Tibial artery (tissue), 4 donors: ENCODE data around the gene TAGLN3.

Experiments used
- DNase-seq, 2 donors: peaks; one replicate each; pipeline ENCODE4 v3.0.0-alpha.2; 2019
- H3K27ac ChIP-seq, 2 donors: fragments of 200-600 bp; sonication (generic) in 1 of 2; 1 replicate in 1 of 2; 2 replicates in 1 of 2; pipeline ENCODE4 v1.5.1; 2018 to 2019; ENCODE audit warnings: mild to moderate bottlenecking in 1 of 2
- H3K27me3 ChIP-seq, 2 donors: fragments of 200-600 bp; sonication (generic) in 1 of 2; one replicate each; pipeline versions ENCODE4 v1.5.1 to v1.6.0; 2016 to 2019
- H3K36me3 ChIP-seq, 3 donors: fragments of 200-600 bp; sonication (generic) in 2 of 3; one replicate each; pipeline ENCODE4 v1.5.1; 2016 to 2019; ENCODE audit warnings: mild to moderate bottlenecking in 2 of 3
- H3K4me1 ChIP-seq, 4 donors: fragments of 200-600 bp; sonication (generic) in 2 of 4; 1 replicate in 3 of 4; 2 replicates in 1 of 4; pipeline ENCODE4 v1.5.1; 2016 to 2019
- H3K4me3 ChIP-seq, 2 donors: fragments of 200-600 bp; sonication (generic) in 1 of 2; 1 replicate in 1 of 2; 2 replicates in 1 of 2; pipeline ENCODE4 v1.5.1; 2018 to 2019; ENCODE audit warnings: mild to moderate bottlenecking in 2 of 2
- H3K9me3 ChIP-seq, 3 donors: fragments of 200-600 bp; sonication (generic) in 1 of 3; one replicate each; pipeline ENCODE4 v1.5.1; 2016 to 2019
- intact Hi-C: fragments of 100-400 bp; cut with DNase I; formaldehyde crosslinking; loops from one replicate; pipeline ENCODE4 v1.15.0; 2023; ENCODE audit warnings: low total_unique reads
- TF ChIP-seq, protein P1 (sequence below), 2 experiments: fragments of 200-600 bp in 1 of 2; fragments of 450-650 bp in 1 of 2; IDR thresholded peaks; one replicate each; pipeline ENCODE4 v1.5.1; 2017 to 2019; ENCODE audit warnings: antibody characterized with exemption in 2 of 2, mild to moderate bottlenecking in 1 of 2, moderate library complexity in 1 of 2

TAGLN3 gene

DNA sequence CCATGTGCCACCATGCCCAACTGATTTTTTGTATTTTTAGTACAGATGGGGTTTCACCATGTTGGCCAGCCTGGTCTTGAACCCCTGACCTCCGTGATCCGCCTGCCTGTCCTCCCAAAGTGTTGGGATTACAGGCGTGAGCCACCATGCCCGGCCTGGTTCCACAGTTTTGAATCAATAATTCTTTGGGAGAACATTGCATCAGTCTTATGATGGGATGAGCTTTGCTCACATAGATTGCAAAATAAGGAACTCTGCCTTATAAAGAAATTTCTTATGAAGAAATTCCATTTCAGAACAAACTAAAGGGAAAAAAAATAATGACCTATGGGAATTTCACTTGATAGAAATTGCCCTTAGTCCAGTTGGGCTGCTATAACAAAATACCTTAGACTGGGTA, 20.0 kb downstream of the TAGLN3 start:
- intact Hi-C loops: no loop called here
- H3K27me3 ChIP-seq: no peaks in the 10 kb centered on the region
- DNase-seq: no peak
- H3K27ac ChIP-seq: no peak overlapping the region
- no peaks in the 10 kb centered on the region for H3K9me3 ChIP-seq
- H3K4me3 ChIP-seq: no peak overlapping the region
- TF ChIP-seq, protein P1, sequence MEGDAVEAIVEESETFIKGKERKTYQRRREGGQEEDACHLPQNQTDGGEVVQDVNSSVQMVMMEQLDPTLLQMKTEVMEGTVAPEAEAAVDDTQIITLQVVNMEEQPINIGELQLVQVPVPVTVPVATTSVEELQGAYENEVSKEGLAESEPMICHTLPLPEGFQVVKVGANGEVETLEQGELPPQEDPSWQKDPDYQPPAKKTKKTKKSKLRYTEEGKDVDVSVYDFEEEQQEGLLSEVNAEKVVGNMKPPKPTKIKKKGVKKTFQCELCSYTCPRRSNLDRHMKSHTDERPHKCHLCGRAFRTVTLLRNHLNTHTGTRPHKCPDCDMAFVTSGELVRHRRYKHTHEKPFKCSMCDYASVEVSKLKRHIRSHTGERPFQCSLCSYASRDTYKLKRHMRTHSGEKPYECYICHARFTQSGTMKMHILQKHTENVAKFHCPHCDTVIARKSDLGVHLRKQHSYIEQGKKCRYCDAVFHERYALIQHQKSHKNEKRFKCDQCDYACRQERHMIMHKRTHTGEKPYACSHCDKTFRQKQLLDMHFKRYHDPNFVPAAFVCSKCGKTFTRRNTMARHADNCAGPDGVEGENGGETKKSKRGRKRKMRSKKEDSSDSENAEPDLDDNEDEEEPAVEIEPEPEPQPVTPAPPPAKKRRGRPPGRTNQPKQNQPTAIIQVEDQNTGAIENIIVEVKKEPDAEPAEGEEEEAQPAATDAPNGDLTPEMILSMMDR (IDR thresholded peaks at IDR 0.05): no peak
- no peaks in the 10 kb centered on the region for H3K36me3 ChIP-seq
- no peaks in the 10 kb centered on the region for H3K4me1 ChIP-seq

DNA sequence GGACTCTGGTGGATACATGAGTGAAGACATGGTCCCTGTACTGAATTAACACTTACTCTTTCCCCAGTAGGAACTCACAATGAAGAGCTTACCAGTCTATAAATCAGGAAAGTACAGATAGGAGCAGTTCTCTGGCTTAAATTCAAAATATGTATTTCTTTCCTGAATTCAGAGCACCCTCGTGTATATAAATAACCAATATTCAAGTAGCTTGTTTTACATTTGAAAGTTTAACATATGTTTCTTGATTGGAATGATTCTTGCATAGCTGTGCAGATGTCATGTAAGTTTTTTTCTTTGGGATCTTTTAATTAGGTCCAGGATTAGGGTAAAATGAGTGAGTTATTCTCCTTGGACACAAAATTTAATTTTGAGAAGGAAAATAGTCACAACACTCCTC, 21.0 kb downstream of the TAGLN3 start:
- Histone ChIP-seq H3K9me3 (no peaks in the 10 kb centered on the region), H3K4me1 (no peaks in the 10 kb centered on the region), H3K27ac (no peak overlapping the region), H3K36me3 (no peaks in the 10 kb centered on the region), H3K4me3 (no peak overlapping the region), H3K27me3 (no peaks in the 10 kb centered on the region)
- no peak for DNase-seq
- TF ChIP-seq, protein P1 (IDR thresholded peaks at IDR 0.05): no peak
- intact Hi-C loops: no loop called here

DNA sequence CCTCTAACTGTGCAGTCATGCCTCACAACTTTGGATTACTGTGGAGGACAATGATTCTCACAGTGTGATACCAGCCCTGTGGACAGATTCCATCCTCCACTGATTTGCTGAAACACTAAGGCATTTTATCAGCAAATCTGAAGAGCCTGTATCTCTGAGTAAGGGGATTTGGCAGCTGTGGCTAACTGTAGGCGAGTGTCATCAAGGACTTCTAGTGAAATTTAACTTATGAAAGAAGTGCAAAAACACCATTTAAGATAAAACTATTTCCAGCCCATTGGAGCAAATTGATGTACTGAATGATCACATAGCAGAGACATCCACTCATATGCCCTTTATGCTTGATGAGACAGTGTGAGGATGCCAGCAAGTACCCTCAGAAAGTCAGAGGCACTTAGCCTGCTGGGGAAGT, 22.0 kb downstream of the TAGLN3 start:
- no peak overlapping the region for H3K27ac ChIP-seq
- no peaks in the 10 kb centered on the region for H3K9me3 ChIP-seq
- H3K4me3 ChIP-seq: no peak overlapping the region
- no peak for DNase-seq
- TF ChIP-seq, protein P1 (IDR thresholded peaks at IDR 0.05): no peak
- intact Hi-C loops: no loop called here
- H3K4me1 ChIP-seq: no peaks in the 10 kb centered on the region
- no peaks in the 10 kb centered on the region for H3K27me3 ChIP-seq
- H3K36me3 ChIP-seq: no peaks in the 10 kb centered on the region

DNA sequence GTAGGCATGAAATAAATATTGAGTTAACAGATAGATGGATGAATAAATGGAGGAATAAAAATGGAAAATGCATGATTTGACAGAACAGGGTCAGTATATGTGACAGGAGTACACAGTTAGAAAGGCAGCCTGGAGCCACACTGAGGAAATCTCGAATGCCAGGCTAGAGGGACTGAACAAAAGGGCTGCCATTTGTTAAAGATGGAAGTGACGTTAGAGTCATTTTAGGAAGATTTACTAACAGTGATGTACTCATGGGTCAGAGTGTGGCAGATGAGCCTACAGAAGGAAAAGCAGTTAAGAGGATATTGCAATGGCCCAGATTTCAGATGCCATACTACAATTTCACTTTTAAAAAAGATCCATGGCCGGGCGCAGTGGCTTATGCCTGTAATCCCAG, 28.4 kb downstream of the TAGLN3 start:
- TF ChIP-seq, protein P1 (IDR thresholded peaks at IDR 0.05): no peak
- DNase-seq: no peak
- intact Hi-C loops: no loop called here

DNA sequence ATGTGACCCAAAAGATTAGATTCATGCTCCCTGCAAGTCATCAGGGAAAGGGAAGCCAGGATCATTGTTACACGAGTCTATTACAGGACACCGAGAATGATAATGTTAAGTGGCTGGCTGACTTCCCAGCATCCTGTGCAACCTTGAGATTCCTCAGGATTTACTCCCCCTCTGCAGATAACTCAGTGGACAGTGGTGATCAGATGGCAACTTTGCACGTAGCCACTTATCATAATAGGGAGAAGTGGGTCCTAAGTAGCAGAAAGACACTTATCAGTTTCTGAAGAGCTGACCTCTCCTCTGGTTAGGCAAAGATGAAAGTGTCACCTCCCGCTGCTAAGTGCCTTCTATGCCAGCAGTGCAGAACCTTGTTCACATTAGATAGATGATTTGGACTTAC, 29.1 kb downstream of the TAGLN3 start:
- intact Hi-C loops: no loop called here
- Histone ChIP-seq H3K4me1 (no peaks in the 10 kb centered on the region), H3K36me3 (no peaks in the 10 kb centered on the region), H3K9me3 (no peaks in the 10 kb centered on the region), H3K27ac (no peak overlapping the region), H3K4me3 (no peak overlapping the region), H3K27me3 (no peaks in the 10 kb centered on the region)
- no peak for DNase-seq
- TF ChIP-seq, protein P1 (IDR thresholded peaks at IDR 0.05): no peak

More for the DNA sequence above, 28.4 kb downstream of the TAGLN3 start:
- no peaks in the 10 kb centered on the region for H3K4me1 ChIP-seq
- no peak overlapping the region for H3K27ac ChIP-seq
- no peaks in the 10 kb centered on the region for H3K27me3 ChIP-seq
- no peaks in the 10 kb centered on the region for H3K9me3 ChIP-seq
- H3K4me3 ChIP-seq: no peak overlapping the region
- H3K36me3 ChIP-seq: no peaks in the 10 kb centered on the region

DNA sequence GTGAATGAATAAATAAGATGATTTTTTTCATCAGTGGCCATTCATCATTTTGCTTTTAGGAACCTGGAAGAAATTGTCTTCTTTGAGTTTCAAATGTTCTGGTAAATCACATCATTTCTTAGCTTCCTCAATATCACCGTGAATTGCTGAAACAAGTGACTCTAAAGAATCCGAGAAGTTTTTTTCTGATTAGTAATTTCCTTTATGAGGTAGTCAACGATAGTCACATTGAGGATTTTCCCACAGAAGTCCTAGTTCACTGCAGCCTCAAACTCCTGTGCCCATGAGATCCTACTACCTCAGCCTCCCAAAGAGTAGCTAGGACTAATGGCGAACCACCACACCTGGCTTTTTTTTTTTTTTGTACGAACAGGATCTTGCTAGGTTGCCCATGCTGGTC, 32.2 kb downstream of the TAGLN3 start:
- H3K27ac ChIP-seq: no peak overlapping the region
- no peaks in the 10 kb centered on the region for H3K9me3 ChIP-seq
- no peak overlapping the region for H3K4me3 ChIP-seq
- intact Hi-C loops: no loop called here
- no peak for DNase-seq
- H3K27me3 ChIP-seq: no peaks in the 10 kb centered on the region
- TF ChIP-seq, protein P1 (IDR thresholded peaks at IDR 0.05): no peak
- H3K4me1 ChIP-seq: no peaks in the 10 kb centered on the region
- no peaks in the 10 kb centered on the region for H3K36me3 ChIP-seq
